GM23338 (cell line): Measurements from ENCODE around the gene SETBP1. TPM values are rescaled to one million over a fixed set of nuclear protein-coding genes. Genes with fewer than 3 reads are reported as not detected.

ENCODE experiments used
- ATAC-seq: fragments of 200-7000 bp; cut with Tn5 transposase; 3 replicates; pipeline ENCODE4 v1.9.1; 2020
- DNase-seq: peaks from one replicate; pipeline ENCODE4 v3.0.0-alpha.2; 2015; ENCODE audit warnings: low spot score
- H2AFZ ChIP-seq: fragments of 200-600 bp; sonication (generic); 2 replicates; pipeline ENCODE4 v1.8.0; 2016; ENCODE audit warnings: antibody characterized with exemption, mild to moderate bottlenecking, moderate library complexity
- H3F3A ChIP-seq: fragments of 200-600 bp; sonication (generic); replicated peaks from 2 replicates; pipeline ENCODE4 v1.8.0; 2017; ENCODE audit warnings: antibody characterized with exemption, mixed run types, low read depth
- H3K27ac ChIP-seq: fragments of 200-600 bp; sonication (generic); 2 replicates; pipeline ENCODE4 v1.6.1; 2016; ENCODE audit warnings: low read depth
- H3K27me3 ChIP-seq: fragments of 200-600 bp; sonication (generic); 2 replicates; pipeline ENCODE4 v1.8.0; 2016; ENCODE audit warnings: mild to moderate bottlenecking, mixed run types, moderate library complexity; ENCODE audit not compliant: insufficient read depth
- H3K36me3 ChIP-seq: fragments of 200-600 bp; sonication (generic); 2 replicates; pipeline ENCODE4 v1.8.0; 2016; ENCODE audit warnings: mild to moderate bottlenecking; ENCODE audit not compliant: insufficient read depth
- H3K4me1 ChIP-seq: fragments of 200-600 bp; sonication (generic); 2 replicates; pipeline ENCODE4 v1.8.0; 2016; ENCODE audit warnings: mild to moderate bottlenecking, moderate library complexity; ENCODE audit not compliant: insufficient read depth
- H3K4me2 ChIP-seq: fragments of 200-600 bp; sonication (generic); 2 replicates; pipeline ENCODE4 v1.7.1; 2017; ENCODE audit warnings: mixed run types
- H3K4me3 ChIP-seq: fragments of 200-600 bp; sonication (generic); 2 replicates; pipeline ENCODE4 v1.6.1; 2016; ENCODE audit warnings: mixed run types
- H3K79me2 ChIP-seq: fragments of 200-600 bp; sonication (generic); replicated peaks from 2 replicates; pipeline ENCODE4 v1.8.0; 2017; ENCODE audit warnings: mild to moderate bottlenecking; ENCODE audit not compliant: insufficient read depth
- H3K9me2 ChIP-seq: fragments of 200-600 bp; sonication (generic); 2 replicates; pipeline ENCODE4 v1.8.0; 2017; ENCODE audit not compliant: insufficient read depth
- H4K20me1 ChIP-seq: fragments of 200-600 bp; sonication (generic); replicated peaks from 2 replicates; pipeline ENCODE4 v1.8.0; 2017; ENCODE audit warnings: mild to moderate bottlenecking; ENCODE audit not compliant: insufficient read depth
- H3K27ac Mint-ChIP-seq: 2 replicates; pipeline ENCODE4 v1.8.0; 2020; ENCODE audit warnings: inconsistent platforms, mild to moderate bottlenecking, moderate library complexity, mixed read lengths
- H3K27me3 Mint-ChIP-seq: 3 replicates; pipeline ENCODE4 v1.8.0; 2022; ENCODE audit warnings: low read depth, mild to moderate bottlenecking, moderate library complexity, mixed read lengths, inconsistent platforms; ENCODE audit not compliant: insufficient read depth, poor library complexity
- H3K36me3 Mint-ChIP-seq: 3 replicates; pipeline ENCODE4 v1.8.0; 2021; ENCODE audit warnings: low read depth, mild to moderate bottlenecking, inconsistent platforms, moderate library complexity, mixed read lengths
- H3K4me1 Mint-ChIP-seq: 3 replicates; pipeline ENCODE4 v1.8.0; 2020; ENCODE audit warnings: mild to moderate bottlenecking, inconsistent platforms, mixed read lengths
- H3K4me3 Mint-ChIP-seq: 3 replicates; pipeline ENCODE4 v1.8.0; 2021; ENCODE audit warnings: moderate library complexity, mild to moderate bottlenecking, inconsistent platforms, mixed read lengths
- H3K9me3 Mint-ChIP-seq: 3 replicates; pipeline ENCODE4 v1.8.0; 2020; ENCODE audit warnings: moderate library complexity, mild to moderate bottlenecking, inconsistent platforms, mixed read lengths
- CREB1 ChIP-seq: fragments of 250-450 bp; sonication (Bioruptor Pico); IDR thresholded peaks from 2 replicates; pipeline ENCODE4 v1.5.0; 2020; ENCODE audit warnings: low read depth, mild to moderate bottlenecking, moderate library complexity
- EZH2 ChIP-seq: fragments of 200-600 bp; sonication (generic); IDR thresholded peaks from one replicate; pipeline ENCODE4 v1.8.0; 2017; ENCODE audit warnings: antibody characterized with exemption, mild to moderate bottlenecking, low read depth; ENCODE audit not compliant: unreplicated experiment
- EZH2phosphoT487 ChIP-seq: fragments of 200-600 bp; sonication (generic); IDR thresholded peaks from one replicate; pipeline ENCODE4 v1.8.1; 2018; ENCODE audit warnings: antibody characterized with exemption; ENCODE audit not compliant: unreplicated experiment
- JUNB ChIP-seq: IDR thresholded peaks from one replicate; pipeline ENCODE4 v1.6.1; 2016; ENCODE audit warnings: antibody characterized with exemption; ENCODE audit not compliant: unreplicated experiment
- STAT1 ChIP-seq: IDR thresholded peaks from one replicate; pipeline ENCODE4 v1.6.1; 2016; ENCODE audit warnings: antibody characterized with exemption; ENCODE audit not compliant: unreplicated experiment
- ZNF114 ChIP-seq: fragments of 250-450 bp; sonication (Bioruptor Pico); IDR thresholded peaks from 2 replicates; pipeline ENCODE4 v1.5.0; 2020; ENCODE audit warnings: mild to moderate bottlenecking, moderate library complexity
- ZNF331 ChIP-seq: fragments of 250-450 bp; sonication (Bioruptor Pico); IDR thresholded peaks from 2 replicates; pipeline ENCODE4 v1.5.0; 2020; ENCODE audit warnings: low read depth, mild to moderate bottlenecking, moderate library complexity
- polyA plus RNA-seq: library from polyadenylated mRNA; unstranded; fragments of >200 nt; fragmentation: Nextera tagmentation; extraction: Ambion mirVana; gene quantifications from 2 replicates; pipeline ENCODE4 v1.2.1, GENCODE V29; 2016
- total RNA-seq: library from RNA; depleted of rRNA; stranded (reverse); fragments of >200 nt; shearing (Covaris generic); gene quantifications from 2 replicates; pipeline ENCODE4 v1.2.3, GENCODE V29; 2014
- TF ChIP-seq, protein P1 (sequence below), 2 experiments: fragments of 200-600 bp in 1 of 2; sonication (generic) in 1 of 2; conservative IDR thresholded peaks; 2 replicates each; pipeline versions ENCODE4 v1.5.1 to v1.6.1; 2016 to 2017; ENCODE audit warnings: antibody characterized with exemption in 2 of 2, low read depth in 2 of 2, mild to moderate bottlenecking in 2 of 2, moderate library complexity in 1 of 2
- TF ChIP-seq, protein P2 (sequence below): IDR thresholded peaks from one replicate; pipeline ENCODE4 v1.6.1; 2018; ENCODE audit warnings: antibody characterized with exemption; ENCODE audit not compliant: unreplicated experiment

The SETBP1 gene
- total and polyA plus RNA-seq, 2 experiments from 2014 or later: 1.6 to 5.5 TPM

GRCh38 chr18:44997174-44997573 is 316.5 kb downstream of the SETBP1 start:
- Mint-ChIP-seq H3K4me3 (no peak overlapping the region), H3K9me3 (peaks cover 9% of the 10 kb centered on the region; the same call in 2 of the 3 replicates), H3K36me3 (peaks cover 7% of the 10 kb centered on the region; the same call in 2 of the 3 replicates), H3K4me1 (no peaks in the 10 kb centered on the region), H3K27me3 (no peaks in the 10 kb centered on the region), H3K27ac (no peak overlapping the region)
- no peaks in the 10 kb centered on the region for H3K27me3 ChIP-seq
- no peak overlapping the region for H3K27ac ChIP-seq
- H3F3A ChIP-seq: no peaks in the 10 kb centered on the region
- no peak overlapping the region for H3K4me3 ChIP-seq
- no peaks in the 10 kb centered on the region for H3K4me1 ChIP-seq
- 0 out of 2 replicates have a peak, but pooled peaks cover 4% of the 10 kb centered on the region for H4K20me1 ChIP-seq
- H3K36me3 ChIP-seq: no peaks in the 10 kb centered on the region
- ATAC-seq (no peak), DNase-seq (no peak)
- H2AFZ ChIP-seq: no peak overlapping the region
- no peak overlapping the region for H3K4me2 ChIP-seq
- TF ChIP-seq EZH2phosphoT487 (no peak), STAT1 (no peak), CREB1 (CRISPR knock-in tag) (no peak), ZNF331 (CRISPR knock-in tag) (no peak)
- H3K9me2 ChIP-seq: no peaks in the 10 kb centered on the region
- no peaks in the 10 kb centered on the region for H3K79me2 ChIP-seq

- 0 out of 2 replicates have a peak, but pooled peaks cover 4% of the 10 kb centered on the region for H4K20me1 ChIP-seq
Observed at GRCh38 chr18:44998360-44998759, 317.7 kb downstream of the SETBP1 start.

More at GRCh38 chr18:44998360-44998759, 317.7 kb downstream of the SETBP1 start:
- Histone ChIP-seq H2AFZ (no peak overlapping the region), H3K27me3 (no peaks in the 10 kb centered on the region), H3K79me2 (no peaks in the 10 kb centered on the region), H3K27ac (no peak overlapping the region), H3K36me3 (no peaks in the 10 kb centered on the region), H3F3A (no peaks in the 10 kb centered on the region), H3K4me3 (no peak overlapping the region), H3K4me1 (no peaks in the 10 kb centered on the region), H3K9me2 (no peaks in the 10 kb centered on the region), H3K4me2 (no peak overlapping the region)
- DNase-seq (no peak), ATAC-seq (no peak)
- H3K36me3 Mint-ChIP-seq: peaks cover 7% of the 10 kb centered on the region; the same call in 2 of the 3 replicates
- no peaks in the 10 kb centered on the region; the same call in 2 of the 3 replicates for H3K4me1 Mint-ChIP-seq
- H3K9me3 Mint-ChIP-seq: peaks cover 9% of the 10 kb centered on the region; the same call in 2 of the 3 replicates
- no peak overlapping the region for H3K27ac Mint-ChIP-seq
- H3K4me3 Mint-ChIP-seq: no peak overlapping the region
- TF ChIP-seq STAT1 (no peak), EZH2phosphoT487 (no peak), JUNB (no peak), ZNF114 (CRISPR knock-in tag) (no peak), EZH2 (no peak)
- TF ChIP-seq, protein P1, sequence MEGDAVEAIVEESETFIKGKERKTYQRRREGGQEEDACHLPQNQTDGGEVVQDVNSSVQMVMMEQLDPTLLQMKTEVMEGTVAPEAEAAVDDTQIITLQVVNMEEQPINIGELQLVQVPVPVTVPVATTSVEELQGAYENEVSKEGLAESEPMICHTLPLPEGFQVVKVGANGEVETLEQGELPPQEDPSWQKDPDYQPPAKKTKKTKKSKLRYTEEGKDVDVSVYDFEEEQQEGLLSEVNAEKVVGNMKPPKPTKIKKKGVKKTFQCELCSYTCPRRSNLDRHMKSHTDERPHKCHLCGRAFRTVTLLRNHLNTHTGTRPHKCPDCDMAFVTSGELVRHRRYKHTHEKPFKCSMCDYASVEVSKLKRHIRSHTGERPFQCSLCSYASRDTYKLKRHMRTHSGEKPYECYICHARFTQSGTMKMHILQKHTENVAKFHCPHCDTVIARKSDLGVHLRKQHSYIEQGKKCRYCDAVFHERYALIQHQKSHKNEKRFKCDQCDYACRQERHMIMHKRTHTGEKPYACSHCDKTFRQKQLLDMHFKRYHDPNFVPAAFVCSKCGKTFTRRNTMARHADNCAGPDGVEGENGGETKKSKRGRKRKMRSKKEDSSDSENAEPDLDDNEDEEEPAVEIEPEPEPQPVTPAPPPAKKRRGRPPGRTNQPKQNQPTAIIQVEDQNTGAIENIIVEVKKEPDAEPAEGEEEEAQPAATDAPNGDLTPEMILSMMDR (conservative IDR thresholded peaks at IDR 0.05; ENCODE audit: low read depth in 2 of 2): no peak
- TF ChIP-seq, protein P2, sequence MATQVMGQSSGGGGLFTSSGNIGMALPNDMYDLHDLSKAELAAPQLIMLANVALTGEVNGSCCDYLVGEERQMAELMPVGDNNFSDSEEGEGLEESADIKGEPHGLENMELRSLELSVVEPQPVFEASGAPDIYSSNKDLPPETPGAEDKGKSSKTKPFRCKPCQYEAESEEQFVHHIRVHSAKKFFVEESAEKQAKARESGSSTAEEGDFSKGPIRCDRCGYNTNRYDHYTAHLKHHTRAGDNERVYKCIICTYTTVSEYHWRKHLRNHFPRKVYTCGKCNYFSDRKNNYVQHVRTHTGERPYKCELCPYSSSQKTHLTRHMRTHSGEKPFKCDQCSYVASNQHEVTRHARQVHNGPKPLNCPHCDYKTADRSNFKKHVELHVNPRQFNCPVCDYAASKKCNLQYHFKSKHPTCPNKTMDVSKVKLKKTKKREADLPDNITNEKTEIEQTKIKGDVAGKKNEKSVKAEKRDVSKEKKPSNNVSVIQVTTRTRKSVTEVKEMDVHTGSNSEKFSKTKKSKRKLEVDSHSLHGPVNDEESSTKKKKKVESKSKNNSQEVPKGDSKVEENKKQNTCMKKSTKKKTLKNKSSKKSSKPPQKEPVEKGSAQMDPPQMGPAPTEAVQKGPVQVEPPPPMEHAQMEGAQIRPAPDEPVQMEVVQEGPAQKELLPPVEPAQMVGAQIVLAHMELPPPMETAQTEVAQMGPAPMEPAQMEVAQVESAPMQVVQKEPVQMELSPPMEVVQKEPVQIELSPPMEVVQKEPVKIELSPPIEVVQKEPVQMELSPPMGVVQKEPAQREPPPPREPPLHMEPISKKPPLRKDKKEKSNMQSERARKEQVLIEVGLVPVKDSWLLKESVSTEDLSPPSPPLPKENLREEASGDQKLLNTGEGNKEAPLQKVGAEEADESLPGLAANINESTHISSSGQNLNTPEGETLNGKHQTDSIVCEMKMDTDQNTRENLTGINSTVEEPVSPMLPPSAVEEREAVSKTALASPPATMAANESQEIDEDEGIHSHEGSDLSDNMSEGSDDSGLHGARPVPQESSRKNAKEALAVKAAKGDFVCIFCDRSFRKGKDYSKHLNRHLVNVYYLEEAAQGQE: no peak
- no peaks in the 10 kb centered on the region for H3K27me3 Mint-ChIP-seq
